C4-2B (cell line): ENCODE data around the gene ARHGAP45.

Experiments
- CTCF ChIP-seq: fragments of 450-650 bp; conservative IDR thresholded peaks from 2 replicates; pipeline ENCODE4 v1.5.1; 2017; ENCODE audit warnings: mild to moderate bottlenecking
- ZFX ChIP-seq: fragments of 450-650 bp; IDR thresholded peaks from 2 replicates; pipeline ENCODE4 v1.6.1; 2017

GRCh38 chr19:1019980-1020867 is 46.7 kb upstream of the ARHGAP45 start:
- no peak for TF ChIP-seq CTCF
- TF ChIP-seq ZFX, result no peak
